Peyer's patch (tissue), 4 donors: ENCODE measurements around the gene CLP1. TPM values are rescaled to one million over a fixed set of nuclear protein-coding genes. Genes with fewer than 3 reads are reported as not detected.

ENCODE experiments used
- DNase-seq, 3 donors: peaks; one replicate each; pipeline ENCODE4 v3.0.0-alpha.2; 2017 to 2019
- H3K27ac ChIP-seq, 4 donors: fragments of 200-600 bp; sonication (generic); one replicate each; pipeline ENCODE4 v1.5.1; 2016 to 2019
- H3K27me3 ChIP-seq, 2 donors: fragments of 200-600 bp; sonication (generic); one replicate each; pipeline ENCODE4 v1.5.1; 2019
- H3K36me3 ChIP-seq, 3 donors: fragments of 200-600 bp; sonication (generic); one replicate each; pipeline ENCODE4 v1.5.1; 2016 to 2019
- H3K4me1 ChIP-seq, 4 donors: fragments of 200-600 bp; sonication (generic); one replicate each; pipeline ENCODE4 v1.5.1; 2016 to 2019
- H3K4me3 ChIP-seq, 4 donors: fragments of 200-600 bp; sonication (generic); 1 replicate in 3 of 4; 2 replicates in 1 of 4; pipeline ENCODE4 v1.5.1; 2016 to 2019; ENCODE audit warnings: mild to moderate bottlenecking in 1 of 4
- H3K9me3 ChIP-seq, 4 donors: fragments of 200-600 bp; sonication (generic); one replicate each; pipeline ENCODE4 v1.5.1; 2016 to 2019; ENCODE audit warnings: mild to moderate bottlenecking in 1 of 4
- CTCF ChIP-seq, 6 experiments: fragments of 450-650 bp in 4 of 6; fragments of 200-600 bp in 2 of 6; sonication (generic) in 1 of 6; IDR thresholded peaks; one replicate each; pipeline ENCODE4 v1.5.1; 2017 to 2019; ENCODE audit warnings: antibody characterized with exemption in 6 of 6, mild to moderate bottlenecking in 3 of 6, moderate library complexity in 1 of 6
- POLR2A ChIP-seq, 2 donors: fragments of 450-650 bp; IDR thresholded peaks; one replicate each; pipeline ENCODE4 v1.5.1; 2017; ENCODE audit warnings: antibody characterized with exemption in 2 of 2, mild to moderate bottlenecking in 2 of 2, moderate library complexity in 2 of 2
- total RNA-seq, 4 donors: library from RNA; depleted of rRNA; stranded (reverse); fragments of >200 nt; gene quantifications; one replicate each; pipeline ENCODE4 v1.1.0, GENCODE V29; 2016

CLP1 gene
- total RNA-seq, 4 donors from 2014 or later = 9.1 to 16.1 (median 12.8) TPM

- Histone ChIP-seq H3K9me3 (no peaks in the 10 kb centered on the region), H3K36me3 (peaks cover 0 to 25% (median 0%) of the 10 kb centered on the region in 3 donors), H3K27me3 (no peaks in the 10 kb centered on the region), H3K4me3 (peak overlapping the region; percentile 53 to 82 (median 60)), H3K27ac (peak overlapping the region; percentile 79 to 91 (median 86)), H3K4me1 (peaks cover 0 to 13% (median 0%) of the 10 kb centered on the region in 4 donors)
- no peak for DNase-seq
- TF ChIP-seq POLR2A (IDR thresholded peaks at IDR 0.05) (no peak), CTCF (IDR thresholded peaks at IDR 0.05) (no peak)
Measured at GRCh38 chr11:57656885-57657193, 723 bp upstream of the CLP1 start.

GRCh38 chr11:57658023-57658361, 430 bp downstream of the CLP1 start:
- peak overlapping the region; percentile 53 to 82 (median 60) for H3K4me3 ChIP-seq
- H3K9me3 ChIP-seq = no peaks in the 10 kb centered on the region
- H3K27ac ChIP-seq = peak overlapping the region; percentile 79 to 91 (median 86)
- no peak for TF ChIP-seq CTCF (IDR thresholded peaks at IDR 0.05)
- TF ChIP-seq POLR2A (IDR thresholded peaks at IDR 0.05) = no peak
- no peak for DNase-seq
- no peaks in the 10 kb centered on the region for H3K27me3 ChIP-seq
- H3K4me1 ChIP-seq = peaks cover 0 to 13% (median 0%) of the 10 kb centered on the region in 4 donors
- H3K36me3 ChIP-seq = peaks cover 0 to 31% (median 0%) of the 10 kb centered on the region in 3 donors

GRCh38 chr11:57659669-57660068, 2.1 kb downstream of the CLP1 start:
- Histone ChIP-seq H3K4me3 (no peak overlapping the region), H3K27me3 (no peaks in the 10 kb centered on the region), H3K27ac (no peak overlapping the region), H3K9me3 (no peaks in the 10 kb centered on the region), H3K4me1 (peaks cover 0 to 13% (median 0%) of the 10 kb centered on the region in 4 donors), H3K36me3 (peaks cover 0 to 31% (median 0%) of the 10 kb centered on the region in 3 donors)
- TF ChIP-seq POLR2A (IDR thresholded peaks at IDR 0.05) = no peak
- no peak for TF ChIP-seq CTCF (IDR thresholded peaks at IDR 0.05)
- no peak for DNase-seq

- H3K27me3 ChIP-seq = no peaks in the 10 kb centered on the region
- H3K4me3 ChIP-seq = no peak overlapping the region
- no peak for TF ChIP-seq POLR2A (IDR thresholded peaks at IDR 0.05)
- peak in 1 of 6 experiments; percentile 9 for TF ChIP-seq CTCF (IDR thresholded peaks at IDR 0.05)
- peaks cover 0 to 31% (median 0%) of the 10 kb centered on the region in 3 donors for H3K36me3 ChIP-seq
- no peak overlapping the region for H3K27ac ChIP-seq
- no peaks in the 10 kb centered on the region for H3K9me3 ChIP-seq
- DNase-seq = no peak
- peaks cover 0 to 16% (median 2%) of the 10 kb centered on the region in 4 donors for H3K4me1 ChIP-seq
Measured at GRCh38 chr11:57662893-57663292, 5.3 kb downstream of the CLP1 start.

- Histone ChIP-seq H3K4me1 (peaks cover 0 to 10% (median 3%) of the 10 kb centered on the region in 4 donors), H3K27ac (no peak overlapping the region), H3K36me3 (peaks cover 0 to 31% (median 0%) of the 10 kb centered on the region in 3 donors), H3K27me3 (no peaks in the 10 kb centered on the region), H3K4me3 (no peak overlapping the region), H3K9me3 (no peaks in the 10 kb centered on the region)
- DNase-seq = no peak
- no peak for TF ChIP-seq CTCF (IDR thresholded peaks at IDR 0.05)
- no peak for TF ChIP-seq POLR2A (IDR thresholded peaks at IDR 0.05)
Measured at GRCh38 chr11:57663975-57664374, 6.4 kb downstream of the CLP1 start.
